A549 treated with AZD9567 at 1 μM for 4 hours (cell line): ENCODE results near the gene TMA7B. TPM values are rescaled to one million over a fixed set of nuclear protein-coding genes. Genes with fewer than 3 reads are reported as not detected.

Experiments
- total RNA-seq: library from RNA; stranded (reverse); fragments of 200-300 nt; extraction: Qiagen RNA extraction; gene quantifications from 5 replicates; pipeline ENCODE4 v1.2.3, GENCODE V29; 2022; ENCODE audit not compliant: insufficient read depth

TMA7B gene
- total RNA-seq, result not detected in 5 replicates

DNA sequence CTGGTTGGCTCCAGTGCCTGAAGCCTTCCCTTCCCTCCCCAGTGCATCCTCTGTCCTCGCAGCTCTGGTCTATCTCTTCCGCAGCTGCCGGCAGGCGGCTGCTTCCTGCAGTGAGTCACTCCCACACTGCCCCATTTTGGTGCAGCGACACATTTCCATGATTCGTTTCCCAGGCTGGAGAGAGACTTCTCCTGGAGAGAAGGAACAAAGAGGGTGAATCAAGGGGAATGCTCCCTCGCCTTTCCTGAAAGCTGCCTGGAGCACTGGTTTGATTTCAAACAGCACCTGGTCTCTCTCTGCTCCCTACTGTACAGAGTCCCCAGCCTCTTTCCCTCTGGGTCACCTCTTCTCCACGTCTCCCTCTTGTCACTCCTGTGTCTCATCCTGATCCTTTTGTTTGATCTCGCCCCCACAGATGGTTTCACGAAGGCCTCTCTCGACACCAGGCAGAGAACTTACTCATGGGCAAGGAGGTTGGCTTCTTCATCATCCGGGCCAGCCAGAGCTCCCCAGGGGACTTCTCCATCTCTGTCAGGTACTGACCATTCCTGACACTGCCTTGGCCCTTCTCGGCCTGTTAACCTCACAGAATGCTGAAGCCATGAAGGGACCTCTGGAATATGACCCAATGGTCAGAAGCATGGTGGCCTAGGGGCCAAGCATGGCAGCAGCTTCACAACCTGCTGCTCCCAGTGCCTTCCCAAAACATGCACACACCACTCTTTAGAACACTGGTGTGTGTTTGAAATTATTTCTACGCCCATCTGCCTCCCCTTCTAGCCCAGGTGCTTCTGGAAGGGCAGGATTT is at the start of gene TMA7B:
Gene TMA7B (plus strand): TSS at position 758 of the 808 bp plus-strand sequence. CDS start 3,978 bp downstream, outside the sequence.

DNA sequence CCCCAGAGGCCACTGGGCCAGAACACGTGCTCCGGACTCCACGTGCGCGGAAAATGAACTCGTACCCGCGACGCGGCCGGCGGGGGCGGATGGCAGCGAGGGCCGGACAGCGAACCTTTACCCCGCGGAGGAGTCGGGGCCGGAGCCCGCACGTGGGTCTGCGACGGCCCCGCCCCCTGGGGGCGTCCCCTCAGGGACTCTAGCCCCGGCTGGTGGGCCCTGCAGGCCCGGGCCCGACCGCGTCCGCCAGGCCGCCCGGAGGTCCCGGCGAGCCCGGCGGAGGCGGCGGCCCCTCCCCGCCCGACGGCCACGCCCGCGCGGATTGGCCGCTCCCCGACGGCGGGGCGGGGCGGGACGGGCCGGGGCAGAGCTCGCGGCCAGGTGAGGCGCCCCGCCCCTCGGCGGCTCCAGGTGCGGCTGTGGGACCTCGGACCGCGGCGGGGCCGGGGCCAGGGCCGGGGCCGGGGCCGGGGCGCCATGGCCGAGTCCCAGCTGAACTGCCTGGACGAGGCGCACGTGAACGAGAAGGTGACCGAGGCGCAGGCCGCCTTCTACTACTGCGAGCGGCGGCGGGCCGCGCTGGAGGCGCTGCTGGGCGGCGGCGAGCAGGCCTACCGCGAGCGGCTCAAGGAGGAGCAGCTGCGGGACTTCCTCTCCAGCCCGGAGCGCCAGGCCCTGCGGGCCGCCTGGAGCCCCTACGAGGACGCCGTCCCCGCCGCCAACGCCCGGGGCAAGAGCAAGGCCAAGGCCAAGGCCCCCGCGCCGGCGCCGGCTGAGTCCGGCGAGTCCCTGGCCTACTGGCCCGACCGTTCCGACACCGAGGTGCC is 34.6 kb downstream of the TMA7B start, which contains the start of gene FAM83F:
Gene FAM83F (plus strand): TSS at position 389 of the 827 bp plus-strand sequence. CDS start 89 bp downstream, at position 478.

Other genes starting within 250 kb of the TMA7B start
- gene ENTHD1, start 66.6 kb upstream of the TMA7B start, total RNA-seq, result not detected in 5 replicates
- gene GRAP2, start 59.3 kb upstream of the TMA7B start, total RNA-seq, result not detected in 5 replicates
- not detected in 5 replicates for gene FAM83F, start 34.6 kb downstream of the TMA7B start, total RNA-seq
- gene TNRC6B, start 217.5 kb downstream of the TMA7B start, total RNA-seq, result 3.8 to 5.5 TPM (median 4.8 TPM) in 5 replicates